LHCN-M2 (cell line): Measurements from ENCODE around the gene SENP3. TPM values are rescaled to one million over a fixed set of nuclear protein-coding genes. Genes with fewer than 3 reads are reported as not detected.

ENCODE experiments used
- DNase-seq: peaks from one replicate; pipeline ENCODE4 v3.0.0-alpha.2; 2012; ENCODE audit warnings: low read depth
- total RNA-seq: library from RNA; depleted of rRNA; stranded (reverse); fragments of >200 nt; gene quantifications from 2 replicates; pipeline ENCODE4 v1.2.3, GENCODE V29; 2014

The SENP3 gene
- total RNA-seq, 1 experiment from 2014 or later, result 108 TPM

DNA sequence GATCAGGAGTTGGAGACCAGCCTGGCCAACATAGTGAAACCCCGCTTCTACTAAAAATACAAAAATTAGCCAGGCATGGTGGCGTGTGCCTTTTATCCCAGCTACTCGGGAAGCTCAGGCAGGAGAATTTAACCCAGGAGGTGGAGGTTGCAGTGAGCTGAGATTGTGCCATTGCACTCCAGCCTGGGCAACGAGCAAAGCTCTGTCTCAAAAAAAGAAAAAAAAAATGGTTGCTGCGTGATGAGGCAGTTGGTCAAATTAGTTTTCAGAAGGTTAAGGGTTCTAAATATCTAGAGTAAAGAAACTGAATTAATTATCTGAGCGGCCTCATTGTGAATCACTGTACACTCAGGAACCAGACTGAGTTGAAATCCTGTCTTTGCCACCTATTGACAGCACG lies 14.2 kb downstream of the SENP3 start:
- DNase-seq, result no peak

DNA sequence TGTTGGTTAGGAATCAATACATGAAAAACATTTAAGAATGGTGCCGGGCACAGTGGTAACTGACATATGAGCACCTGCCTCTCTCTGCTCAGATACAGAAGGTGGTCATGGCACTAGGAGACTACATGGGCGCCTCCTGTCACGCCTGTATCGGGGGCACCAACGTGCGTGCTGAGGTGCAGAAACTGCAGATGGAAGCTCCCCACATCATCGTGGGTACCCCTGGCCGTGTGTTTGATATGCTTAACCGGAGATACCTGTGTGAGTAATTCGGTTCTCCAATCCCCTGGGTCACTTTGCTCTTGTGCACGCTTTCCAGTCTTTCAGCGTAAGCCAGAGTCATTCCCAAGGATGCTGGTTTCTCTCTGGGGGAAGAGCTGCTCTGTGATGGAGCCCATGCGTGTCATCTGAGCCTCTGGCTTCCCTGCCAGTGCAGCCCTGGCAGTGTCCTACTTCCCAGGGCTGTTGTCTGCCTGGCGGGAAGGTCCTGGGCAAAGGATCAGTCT lies 14.8 kb downstream of the SENP3 start:
- DNase-seq, result no peak

DNA sequence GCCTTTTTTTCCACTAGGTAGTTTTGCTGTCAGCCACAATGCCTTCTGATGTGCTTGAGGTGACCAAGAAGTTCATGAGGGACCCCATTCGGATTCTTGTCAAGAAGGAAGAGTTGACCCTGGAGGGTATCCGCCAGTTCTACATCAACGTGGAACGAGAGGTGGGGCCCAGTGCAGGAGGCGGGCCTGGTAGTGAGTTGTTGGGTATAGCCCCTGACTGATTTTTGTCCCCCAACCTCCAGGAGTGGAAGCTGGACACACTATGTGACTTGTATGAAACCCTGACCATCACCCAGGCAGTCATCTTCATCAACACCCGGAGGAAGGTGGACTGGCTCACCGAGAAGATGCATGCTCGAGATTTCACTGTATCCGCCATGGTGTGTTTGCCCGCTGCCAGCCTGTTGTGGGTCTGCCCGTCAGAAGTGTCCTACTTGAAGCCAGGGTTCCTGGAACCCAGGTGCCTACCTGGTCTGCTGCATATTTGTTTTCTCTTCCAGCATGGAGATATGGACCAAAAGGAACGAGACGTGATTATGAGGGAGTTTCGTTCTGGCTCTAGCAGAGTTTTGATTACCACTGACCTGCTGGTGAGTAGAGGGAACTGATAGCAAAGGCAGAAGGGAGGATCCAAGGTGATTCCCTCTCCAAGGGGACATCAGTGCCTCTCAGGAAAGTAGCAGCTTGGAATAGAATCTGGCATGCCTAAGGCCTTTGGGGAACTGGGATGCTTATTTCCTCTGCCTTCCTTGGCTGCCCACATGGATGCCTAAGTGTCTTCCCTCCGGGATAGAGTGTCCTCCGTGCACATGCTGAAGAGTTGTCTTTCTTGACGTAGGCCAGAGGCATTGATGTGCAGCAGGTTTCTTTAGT lies 15.8 kb downstream of the SENP3 start:
- DNase-seq, result no peak

DNA sequence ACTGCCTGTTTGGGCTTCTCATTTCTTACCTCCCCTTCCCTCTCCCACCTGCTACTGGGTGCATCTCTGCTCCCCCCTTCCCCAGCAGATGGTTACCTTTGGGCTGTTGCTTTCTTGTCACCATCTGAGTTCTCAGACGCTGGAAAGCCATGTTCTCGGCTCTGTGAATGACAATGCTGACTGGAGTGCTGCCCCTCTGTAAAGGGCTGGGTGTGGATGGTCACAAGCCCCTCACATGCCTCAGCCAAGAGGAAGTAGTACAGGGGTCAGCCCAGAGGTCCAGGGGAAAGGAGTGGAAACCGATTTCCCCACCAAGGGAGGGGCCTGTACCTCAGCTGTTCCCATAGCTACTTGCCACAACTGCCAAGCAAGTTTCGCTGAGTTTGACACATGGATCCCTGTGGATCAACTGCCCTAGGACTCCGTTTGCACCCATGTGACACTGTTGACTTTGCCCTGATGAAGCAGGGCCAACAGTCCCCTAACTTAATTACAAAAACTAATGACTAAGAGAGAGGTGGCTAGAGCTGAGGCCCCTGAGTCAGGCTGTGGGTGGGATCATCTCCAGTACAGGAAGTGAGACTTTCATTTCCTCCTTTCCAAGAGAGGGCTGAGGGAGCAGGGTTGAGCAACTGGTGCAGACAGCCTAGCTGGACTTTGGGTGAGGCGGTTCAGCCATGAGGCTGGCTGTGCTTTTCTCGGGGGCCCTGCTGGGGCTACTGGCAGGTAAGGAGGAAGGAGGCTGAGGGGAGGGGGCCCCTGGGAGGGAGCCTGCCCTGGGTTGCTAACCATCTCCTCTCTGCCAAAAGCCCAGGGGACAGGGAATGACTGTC lies 17.5 kb downstream of the SENP3 start, which contains the start of gene CD68:
Gene CD68, plus strand, starts transcription at position 638 of the 833 bp plus-strand sequence. Its CDS starts 40 bp downstream, at position 678.
- DNase-seq, result peak; percentile 96

DNA sequence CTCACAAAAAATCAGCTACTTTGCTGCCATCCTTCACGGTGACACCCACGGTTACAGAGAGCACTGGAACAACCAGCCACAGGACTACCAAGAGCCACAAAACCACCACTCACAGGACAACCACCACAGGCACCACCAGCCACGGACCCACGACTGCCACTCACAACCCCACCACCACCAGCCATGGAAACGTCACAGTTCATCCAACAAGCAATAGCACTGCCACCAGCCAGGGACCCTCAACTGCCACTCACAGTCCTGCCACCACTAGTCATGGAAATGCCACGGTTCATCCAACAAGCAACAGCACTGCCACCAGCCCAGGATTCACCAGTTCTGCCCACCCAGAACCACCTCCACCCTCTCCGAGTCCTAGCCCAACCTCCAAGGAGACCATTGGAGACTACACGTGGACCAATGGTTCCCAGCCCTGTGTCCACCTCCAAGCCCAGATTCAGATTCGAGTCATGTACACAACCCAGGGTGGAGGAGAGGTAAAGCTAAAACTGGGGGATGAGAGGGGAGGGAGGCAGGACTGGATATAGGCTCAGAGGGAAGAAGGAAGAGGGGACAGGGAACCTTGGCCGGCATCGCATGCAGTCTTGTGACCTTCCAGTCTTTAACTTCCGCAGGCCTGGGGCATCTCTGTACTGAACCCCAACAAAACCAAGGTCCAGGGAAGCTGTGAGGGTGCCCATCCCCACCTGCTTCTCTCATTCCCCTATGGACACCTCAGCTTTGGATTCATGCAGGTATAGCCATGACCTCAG lies 18.3 kb downstream of the SENP3 start:
- DNase-seq, result no peak

DNA sequence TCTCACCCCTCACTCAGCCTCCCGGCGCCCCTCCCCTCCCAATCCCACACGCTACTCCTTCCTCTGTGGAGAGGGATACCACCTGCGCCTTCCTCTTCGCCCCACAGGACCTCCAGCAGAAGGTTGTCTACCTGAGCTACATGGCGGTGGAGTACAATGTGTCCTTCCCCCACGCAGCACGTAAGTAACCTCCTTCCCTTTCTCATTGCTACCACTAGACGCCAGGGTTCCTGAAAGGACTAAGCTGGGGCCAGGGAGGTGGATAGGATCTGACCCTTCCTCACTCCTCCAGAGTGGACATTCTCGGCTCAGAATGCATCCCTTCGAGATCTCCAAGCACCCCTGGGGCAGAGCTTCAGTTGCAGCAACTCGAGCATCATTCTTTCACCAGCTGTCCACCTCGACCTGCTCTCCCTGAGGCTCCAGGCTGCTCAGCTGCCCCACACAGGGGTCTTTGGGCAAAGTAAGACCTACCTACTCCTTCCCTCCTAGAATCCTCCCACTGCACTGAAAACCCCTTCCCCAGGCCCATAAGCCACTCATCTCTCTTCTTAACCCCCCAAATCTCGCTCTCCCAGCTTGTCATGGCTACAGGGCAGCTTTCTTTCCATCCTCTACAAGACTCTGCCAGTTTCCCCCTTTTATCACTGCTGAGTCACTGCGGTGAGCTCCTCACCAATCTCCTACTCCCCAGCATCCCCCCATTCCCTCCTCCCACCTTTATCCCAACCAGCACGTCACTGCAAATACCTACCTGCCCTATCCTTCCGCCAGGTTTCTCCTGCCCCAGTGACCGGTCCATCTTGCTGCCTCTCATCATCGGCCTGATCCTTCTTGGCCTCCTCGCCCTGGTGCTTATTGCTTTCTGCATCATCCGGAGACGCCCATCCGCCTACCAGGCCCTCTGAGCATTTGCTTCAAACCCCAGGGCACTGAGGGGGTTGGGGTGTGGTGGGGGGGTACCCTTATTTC lies 19.2 kb downstream of the SENP3 start:
- DNase-seq, result no peak

DNA sequence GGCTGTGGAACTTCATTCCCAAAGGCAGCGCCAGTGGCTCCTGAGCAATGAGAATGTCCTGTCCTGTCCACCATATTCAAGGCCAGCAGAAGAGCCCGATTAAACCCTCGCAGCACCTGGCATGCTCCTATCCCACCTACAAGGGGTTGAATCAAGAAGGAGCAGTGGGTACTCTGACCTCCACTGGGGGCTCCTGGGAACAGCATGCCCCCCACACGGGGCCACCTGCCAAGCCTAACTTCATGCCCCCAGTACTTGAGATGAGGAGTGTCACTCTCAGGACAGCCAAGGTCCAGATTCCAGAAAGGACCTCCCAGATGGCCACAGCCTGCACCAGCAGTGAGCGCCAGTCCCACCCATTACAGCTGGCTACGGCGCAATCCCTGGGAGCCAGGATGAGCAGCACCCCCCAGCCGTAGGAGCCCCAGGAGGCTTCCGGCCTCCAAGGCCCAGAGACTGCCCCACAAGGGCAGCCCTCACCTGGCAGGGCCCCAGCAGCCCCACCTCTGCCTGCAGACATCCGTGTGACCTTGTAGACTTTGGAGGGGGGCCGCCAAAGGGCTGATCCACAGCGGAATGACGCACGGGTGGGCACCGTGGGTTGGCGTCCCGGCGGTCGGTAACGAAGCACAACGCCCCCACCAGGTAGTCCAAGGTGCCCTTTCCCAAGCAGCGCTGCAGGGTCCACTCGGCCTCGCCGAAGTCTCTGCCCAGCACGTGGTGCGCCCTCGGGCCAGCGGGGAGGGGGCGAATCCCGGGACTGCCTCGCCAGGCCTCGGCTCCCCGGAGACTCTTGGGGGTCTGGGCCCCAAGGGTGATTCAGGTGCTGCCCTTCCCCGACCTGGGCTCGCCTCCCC lies 20.9 kb downstream of the SENP3 start:
- no peak for DNase-seq

DNA sequence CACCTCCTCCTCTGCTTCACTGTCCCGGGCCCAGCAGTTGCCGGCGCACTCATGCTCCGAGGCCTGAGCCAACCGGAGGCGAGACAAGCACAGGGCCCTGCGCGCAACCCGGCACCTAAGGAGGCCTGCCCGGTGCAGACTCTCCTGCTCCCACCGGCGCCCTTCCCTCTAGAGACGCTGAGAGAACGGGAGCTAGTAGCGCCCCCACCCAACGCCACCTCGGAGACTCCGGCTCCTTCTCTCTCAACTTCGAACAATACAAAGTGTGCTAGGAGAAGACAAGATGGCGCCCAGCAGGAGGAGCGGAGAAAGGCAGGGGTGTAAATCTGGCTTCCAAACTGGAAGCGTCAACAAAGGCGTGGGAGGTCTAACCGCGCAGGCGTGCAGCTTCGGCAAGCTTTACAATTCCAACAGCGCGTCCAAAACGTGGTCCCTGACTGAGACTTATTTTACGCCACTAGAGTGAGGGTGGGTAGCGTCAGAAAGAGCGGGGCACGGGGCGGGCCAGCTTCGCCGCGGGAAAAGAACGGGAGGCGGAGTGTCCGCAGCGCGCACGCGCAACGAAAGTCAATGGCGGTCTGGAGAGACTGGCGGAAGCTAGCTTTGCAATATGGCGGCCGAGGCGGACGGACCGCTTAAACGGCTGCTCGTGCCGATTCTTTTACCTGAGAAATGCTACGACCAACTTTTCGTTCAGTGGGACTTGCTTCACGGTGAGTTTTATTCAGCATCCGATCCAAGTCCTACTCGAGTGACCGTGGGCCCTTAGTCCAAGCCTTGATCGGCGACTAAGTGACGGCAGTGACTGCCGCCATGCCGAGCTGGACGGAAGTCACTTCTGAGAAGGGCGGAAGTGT lies 21.8 kb downstream of the SENP3 start, which contains the start of gene MPDU1:
Gene MPDU1, plus strand, starts transcription at position 600 of the 857 bp plus-strand sequence. Its CDS starts 11 bp downstream, at position 611.
- DNase-seq, result peak; percentile 98

DNA sequence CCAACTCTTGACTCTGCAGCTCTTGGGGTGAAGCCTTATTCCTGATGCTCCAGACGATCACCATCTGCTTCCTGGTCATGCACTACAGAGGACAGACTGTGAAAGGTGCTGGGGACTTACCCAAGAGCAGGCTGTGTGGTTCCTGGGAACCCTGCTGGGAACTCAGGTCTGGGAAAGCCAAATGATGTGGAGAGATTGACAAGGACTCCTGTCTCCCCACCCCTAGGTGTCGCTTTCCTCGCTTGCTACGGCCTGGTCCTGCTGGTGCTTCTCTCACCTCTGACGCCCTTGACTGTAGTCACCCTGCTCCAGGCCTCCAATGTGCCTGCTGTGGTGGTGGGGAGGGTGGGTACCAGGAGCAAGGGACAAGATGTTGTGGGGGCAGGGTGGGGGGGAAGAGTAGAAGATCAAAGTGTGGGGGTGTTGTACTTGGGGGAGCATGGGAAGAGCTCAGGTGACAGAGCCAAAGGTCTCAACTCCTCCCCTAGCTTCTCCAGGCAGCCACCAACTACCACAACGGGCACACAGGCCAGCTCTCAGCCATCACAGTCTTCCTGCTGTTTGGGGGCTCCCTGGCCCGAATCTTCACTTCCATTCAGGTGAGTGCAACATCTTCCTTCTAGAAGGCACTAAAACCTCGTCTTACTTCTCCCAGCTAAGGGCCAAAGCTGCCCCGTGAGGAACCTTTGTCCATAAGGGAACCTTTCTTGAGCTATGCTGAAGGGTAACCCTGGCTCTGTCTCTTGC lies 25.1 kb downstream of the SENP3 start:
- DNase-seq, result peak; percentile 72

DNA sequence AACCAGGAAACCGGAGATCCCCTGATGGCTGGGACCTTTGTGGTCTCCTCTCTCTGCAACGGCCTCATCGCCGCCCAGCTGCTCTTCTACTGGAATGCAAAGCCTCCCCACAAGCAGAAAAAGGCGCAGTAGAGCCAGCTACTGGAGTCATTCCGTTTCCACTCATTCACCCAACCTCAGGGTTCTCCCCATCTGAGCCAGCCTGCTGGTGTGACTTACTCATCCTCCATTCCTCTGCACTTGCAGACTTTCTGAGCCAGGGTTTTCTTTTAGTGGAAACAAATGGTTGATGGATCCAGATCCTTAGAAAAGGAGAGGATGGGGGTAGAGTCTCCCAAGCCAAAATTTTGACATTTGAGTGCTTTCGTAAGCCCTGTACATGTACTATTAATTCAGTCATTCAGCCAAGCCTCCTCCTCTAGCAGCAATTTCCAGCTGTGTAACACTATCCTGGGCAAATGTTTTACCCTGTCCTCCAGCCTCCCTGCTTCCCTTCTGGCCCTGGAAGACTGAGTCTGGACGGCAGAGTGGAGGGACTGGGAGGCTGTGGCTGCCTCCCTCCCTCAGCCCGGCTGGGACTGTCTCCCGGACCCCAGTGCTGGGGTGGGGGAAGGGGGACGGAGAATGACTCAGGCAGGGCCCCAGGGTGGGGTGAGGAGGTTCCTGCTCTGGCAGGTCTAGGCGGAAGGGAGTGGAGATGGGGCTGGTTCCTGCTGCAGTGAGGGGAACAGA lies 25.9 kb downstream of the SENP3 start:
- DNase-seq, result peak; percentile 98

DNA sequence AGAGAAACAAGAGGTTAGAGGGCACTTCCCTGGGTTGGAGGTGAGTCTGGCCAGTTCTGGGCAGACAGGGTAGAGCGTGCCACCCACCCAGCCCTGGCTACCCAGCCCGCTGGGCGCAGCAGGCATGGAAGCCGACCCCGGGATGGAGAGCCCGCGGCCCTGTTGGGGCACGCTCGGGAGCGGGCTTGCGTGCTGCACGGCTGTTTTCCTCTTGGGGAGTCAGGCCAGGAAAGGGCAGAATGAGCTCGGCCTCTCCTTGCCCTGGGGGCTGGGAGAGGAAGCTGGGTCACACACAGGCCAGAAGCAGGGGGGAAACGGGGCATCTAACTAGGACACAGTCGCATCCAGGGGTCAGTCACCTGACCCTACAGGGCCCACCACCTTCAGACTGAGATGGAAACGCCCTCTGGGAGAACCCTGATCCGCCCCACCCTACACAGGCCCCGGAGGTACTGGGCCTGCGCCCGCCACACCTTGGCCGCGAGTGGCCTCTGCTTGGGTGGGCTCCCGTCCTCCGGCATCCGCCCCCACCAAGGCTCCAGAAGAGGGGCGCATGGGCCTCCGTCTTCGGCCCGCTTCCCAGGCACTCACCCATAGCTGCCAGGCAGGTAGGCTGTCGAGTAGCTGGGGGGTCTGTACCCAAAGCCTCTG lies 27.0 kb downstream of the SENP3 start:
- no peak for DNase-seq

DNA sequence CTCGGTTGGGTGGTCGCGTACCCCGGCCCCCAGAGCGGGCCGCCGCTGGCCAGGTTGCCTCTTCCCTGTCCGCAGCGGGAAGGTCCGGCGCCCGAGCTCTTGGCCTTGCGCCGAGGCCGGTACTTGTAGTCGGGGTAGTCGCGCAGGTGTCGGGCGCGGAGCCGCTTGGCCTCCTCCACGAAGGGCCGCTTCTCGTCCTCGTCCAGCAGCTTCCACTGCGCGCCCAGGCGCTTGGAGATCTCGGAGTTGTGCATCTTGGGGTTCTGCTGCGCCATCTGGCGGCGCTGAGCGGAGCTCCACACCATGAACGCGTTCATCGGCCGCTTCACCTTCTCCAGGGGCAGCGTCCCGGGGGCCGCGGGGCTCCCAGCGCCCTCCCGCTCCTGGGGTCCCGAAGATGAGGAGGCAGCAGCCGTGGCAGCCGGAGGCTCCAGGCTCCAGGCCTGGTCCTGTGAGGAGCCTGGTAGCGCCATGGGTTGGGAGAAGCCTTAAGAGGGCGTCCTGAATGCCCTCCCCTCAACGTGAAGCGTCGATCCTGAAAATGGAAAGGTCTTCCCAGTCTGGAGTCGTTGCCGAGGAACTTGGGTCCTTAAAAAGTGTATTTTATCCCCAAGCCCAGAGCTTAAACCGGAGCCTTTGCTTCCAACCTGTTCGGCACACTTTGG lies 27.6 kb downstream of the SENP3 start:
- peak; percentile 82 for DNase-seq

DNA sequence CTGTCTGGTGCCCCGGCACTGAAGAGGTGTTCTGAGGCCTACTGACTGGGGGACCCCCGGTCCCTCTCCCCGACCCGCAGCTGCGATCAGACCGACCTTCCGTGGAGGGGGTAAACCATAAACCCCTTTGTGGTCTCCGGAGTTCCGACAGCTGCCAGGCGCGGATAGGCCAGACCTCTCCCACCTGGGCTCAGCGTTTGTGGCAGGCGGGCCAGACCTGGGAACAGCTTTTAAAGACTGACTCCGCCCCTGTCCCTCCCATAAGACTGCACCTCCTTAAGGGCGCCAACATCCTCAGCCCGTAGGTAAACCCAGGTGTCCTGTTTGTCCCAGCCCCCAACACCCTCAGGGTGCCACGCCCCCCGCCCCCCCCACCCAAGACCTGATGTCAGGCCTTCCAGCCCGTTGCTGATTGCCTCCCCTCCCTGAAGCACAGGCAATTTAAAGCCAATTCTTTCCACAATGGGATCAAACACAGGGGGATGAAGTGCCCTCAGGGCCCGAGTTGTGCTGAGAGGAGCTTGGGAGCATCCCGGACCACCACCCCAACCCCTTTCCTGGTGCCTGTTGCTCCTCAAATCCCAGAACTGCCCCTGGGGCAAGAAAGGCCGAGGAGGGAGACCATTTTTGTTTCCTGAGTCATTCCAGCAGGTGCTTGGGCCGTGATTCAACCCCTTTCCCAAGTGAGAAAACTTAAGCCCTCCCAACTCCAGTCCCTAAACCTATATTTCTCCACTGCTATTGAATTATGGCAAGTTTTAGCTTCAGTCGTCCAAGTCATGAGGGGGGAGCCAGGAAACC lies 28.4 kb downstream of the SENP3 start, which contains the start of gene SOX15:
Gene SOX15, minus strand, starts transcription at position 204 of the 801 bp plus-strand sequence. CDS start 418 bp downstream, outside the sequence.
- DNase-seq, result peak; percentile 78

DNA sequence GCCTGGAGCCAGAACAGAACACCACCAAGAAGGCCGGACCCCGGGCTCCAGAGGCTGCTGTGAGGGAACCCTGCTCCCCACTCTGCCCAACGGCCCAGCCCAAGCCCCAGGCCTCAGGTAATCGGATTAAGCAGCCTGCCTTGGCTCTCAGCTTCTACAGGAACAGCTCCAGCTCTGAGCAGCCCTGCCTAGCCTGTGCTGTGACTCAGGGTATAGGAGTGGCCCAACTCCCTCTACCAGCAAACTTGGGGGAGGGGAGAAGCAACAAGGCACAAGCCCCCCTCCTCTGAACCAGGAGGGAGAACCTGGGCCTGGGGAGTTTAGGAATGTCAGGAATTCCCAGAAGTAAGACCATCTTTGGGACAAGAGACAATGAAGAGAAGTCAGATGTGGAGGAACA lies 29.0 kb downstream of the SENP3 start:
- DNase-seq, result peak; percentile 67

DNA sequence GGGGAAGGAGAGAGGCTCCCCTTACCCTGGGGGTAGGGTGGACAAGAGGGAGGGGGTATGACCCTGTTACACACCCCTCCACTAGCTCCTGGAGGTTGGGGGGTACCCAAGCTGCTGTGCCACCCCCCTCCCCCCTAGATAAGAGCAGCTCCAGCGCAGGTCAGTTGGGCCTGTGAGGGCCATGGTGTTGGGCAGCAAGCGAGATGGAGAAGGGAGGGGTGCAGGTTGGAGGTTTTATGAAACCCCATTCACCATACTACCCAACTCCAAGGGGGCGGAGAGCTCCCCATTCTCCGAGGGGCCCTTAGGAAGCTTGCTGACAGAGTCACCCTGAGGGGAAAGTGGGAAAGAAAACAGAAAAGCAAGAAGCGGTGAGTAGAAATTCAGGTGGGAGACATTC lies 29.9 kb downstream of the SENP3 start:
- DNase-seq, result no peak
